ENCODE data around the gene ZNF732. TPM values are rescaled to one million over a fixed set of nuclear protein-coding genes. Genes with fewer than 3 reads are reported as not detected.
A peak's percentile ranks its signal among the peaks of the same experiment; 100 is the strongest.
"Not testable (repeated sequence)": the region's sequence is repeated elsewhere in the genome, so short reads cannot be mapped to it uniquely, and the experiment has no call there.

The ZNF732 gene
- total RNA-seq, 1 donor, result 0.72 TPM

GRCh38 chr4:252065-252601 is 53.1 kb downstream of the ZNF732 start:
- H3K9me3 ChIP-seq (ENCODE audit: low read depth, low read length), result peaks cover 29% of the 10 kb centered on the region
- no peak overlapping the region for H3K27ac ChIP-seq (ENCODE audit: low read depth, low read length)
- TF ChIP-seq CTCF (IDR thresholded peaks at IDR 0.05; ENCODE audit: extremely low read depth, low read depth, low read length), result no peak
- no peak overlapping the region for H3K4me2 ChIP-seq (ENCODE audit: insufficient read depth, low read length)
- H4K20me1 ChIP-seq (ENCODE audit: insufficient read depth, low read length), result no peaks in the 10 kb centered on the region
- H3K27me3 ChIP-seq (ENCODE audit: insufficient read depth, low read length), result no peaks in the 10 kb centered on the region
- no peak for DNase-seq (ENCODE audit: insufficient read length, low spot score, missing footprints)
- H3K36me3 ChIP-seq (ENCODE audit: insufficient read depth, low read length), result peaks cover 3% of the 10 kb centered on the region
- H3K79me2 ChIP-seq (ENCODE audit: insufficient read depth, low read length), result no peaks in the 10 kb centered on the region
- H3K4me1 ChIP-seq (ENCODE audit: insufficient read depth, low read length), result no peaks in the 10 kb centered on the region
- no peak overlapping the region for H2AFZ ChIP-seq (ENCODE audit: low read length)
- no peak overlapping the region for H3K4me3 ChIP-seq (ENCODE audit: insufficient read depth, low read length)

- Histone ChIP-seq H3K27ac (ENCODE audit: low read depth, low read length) (no peak overlapping the region), H3K36me3 (ENCODE audit: insufficient read depth, low read length) (no peaks in the 10 kb centered on the region), H3K4me1 (ENCODE audit: insufficient read depth, low read length) (no peaks in the 10 kb centered on the region), H3K27me3 (ENCODE audit: insufficient read depth, low read length) (no peaks in the 10 kb centered on the region), H3K4me3 (ENCODE audit: insufficient read depth, low read length) (no peak overlapping the region), H3K79me2 (ENCODE audit: insufficient read depth, low read length) (no peaks in the 10 kb centered on the region), H2AFZ (ENCODE audit: low read length) (no peak overlapping the region), H4K20me1 (ENCODE audit: insufficient read depth, low read length) (no peaks in the 10 kb centered on the region), H3K4me2 (ENCODE audit: insufficient read depth, low read length) (no peak overlapping the region), H3K9me3 (ENCODE audit: low read depth, low read length) (peaks cover 7% of the 10 kb centered on the region)
- TF ChIP-seq CTCF (IDR thresholded peaks at IDR 0.05; ENCODE audit: extremely low read depth, low read depth, low read length), result peak; percentile 35
- DNase-seq (ENCODE audit: insufficient read length, low spot score, missing footprints), result no peak
These were observed 60.8 kb downstream of the ZNF732 start for GRCh38 chr4:244471-244870.

- H3K36me3 ChIP-seq (ENCODE audit: insufficient read depth, low read length), result no peaks in the 10 kb centered on the region
- no peak overlapping the region for H2AFZ ChIP-seq (ENCODE audit: low read length)
- H3K27ac ChIP-seq (ENCODE audit: low read depth, low read length), result no peak overlapping the region
- H3K4me3 ChIP-seq (ENCODE audit: insufficient read depth, low read length), result no peak overlapping the region
- H3K4me2 ChIP-seq (ENCODE audit: insufficient read depth, low read length), result no peak overlapping the region
- H3K27me3 ChIP-seq (ENCODE audit: insufficient read depth, low read length), result no peaks in the 10 kb centered on the region
- TF ChIP-seq CTCF (IDR thresholded peaks at IDR 0.05; ENCODE audit: extremely low read depth, low read depth, low read length), result no peak
- peaks cover 2% of the 10 kb centered on the region for H3K79me2 ChIP-seq (ENCODE audit: insufficient read depth, low read length)
- H3K4me1 ChIP-seq (ENCODE audit: insufficient read depth, low read length), result no peaks in the 10 kb centered on the region
- H4K20me1 ChIP-seq (ENCODE audit: insufficient read depth, low read length), result no peaks in the 10 kb centered on the region
- DNase-seq (ENCODE audit: insufficient read length, low spot score, missing footprints), result no peak
- H3K9me3 ChIP-seq (ENCODE audit: low read depth, low read length), result peaks cover 6% of the 10 kb centered on the region
These were observed 61.8 kb downstream of the ZNF732 start for GRCh38 chr4:243426-243825.

DNA sequence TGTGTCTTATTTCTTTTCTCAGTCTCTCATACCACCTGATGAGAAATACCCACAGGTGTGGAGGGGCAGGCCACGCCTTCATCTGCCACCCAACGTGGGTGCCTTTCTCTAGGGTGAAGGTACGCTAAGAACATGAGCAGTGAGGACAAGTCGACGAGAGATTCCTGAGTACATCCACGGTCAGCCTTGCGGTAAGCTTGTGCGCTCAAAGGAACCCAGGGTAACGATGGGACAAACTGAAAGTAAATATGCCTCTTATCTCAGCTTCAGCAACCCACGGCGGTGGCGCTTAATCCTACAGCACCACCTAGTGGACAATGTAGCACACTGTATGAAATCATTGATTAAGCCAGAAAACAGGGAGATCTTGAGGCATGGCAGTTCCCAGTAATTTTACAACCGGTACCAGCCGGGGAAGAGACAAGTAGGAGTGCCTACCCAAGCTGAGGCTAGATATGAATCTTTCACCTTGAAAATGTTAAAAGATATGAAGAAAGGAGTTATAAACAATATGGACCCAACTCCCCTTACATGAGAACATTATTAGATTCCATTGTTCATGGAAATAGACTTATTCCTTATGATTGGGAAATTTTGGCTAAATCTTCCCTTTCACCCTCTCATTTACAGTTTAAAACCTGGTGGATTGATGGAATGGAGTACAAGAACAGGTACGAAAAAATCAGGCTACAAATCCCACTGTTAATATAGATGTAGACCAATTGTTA is 63.0 kb downstream of the ZNF732 start:
- no peaks in the 10 kb centered on the region for H4K20me1 ChIP-seq (ENCODE audit: insufficient read depth, low read length)
- TF ChIP-seq CTCF (IDR thresholded peaks at IDR 0.05; ENCODE audit: extremely low read depth, low read depth, low read length), result peak; percentile 68
- no peaks in the 10 kb centered on the region for H3K4me1 ChIP-seq (ENCODE audit: insufficient read depth, low read length)
- H3K36me3 ChIP-seq (ENCODE audit: insufficient read depth, low read length), result no peaks in the 10 kb centered on the region
- H3K4me2 ChIP-seq (ENCODE audit: insufficient read depth, low read length), result peak overlapping the region; percentile 79
- H3K79me2 ChIP-seq (ENCODE audit: insufficient read depth, low read length), result peaks cover 2% of the 10 kb centered on the region
- peak overlapping the region; percentile 37 for H3K27ac ChIP-seq (ENCODE audit: low read depth, low read length)
- H3K9me3 ChIP-seq (ENCODE audit: low read depth, low read length), result peaks cover 6% of the 10 kb centered on the region
- no peak for DNase-seq (ENCODE audit: insufficient read length, low spot score, missing footprints)
- peak overlapping the region; percentile 85 for H2AFZ ChIP-seq (ENCODE audit: low read length)
- peak overlapping the region; percentile 70 for H3K4me3 ChIP-seq (ENCODE audit: insufficient read depth, low read length)
- no peaks in the 10 kb centered on the region for H3K27me3 ChIP-seq (ENCODE audit: insufficient read depth, low read length)

DNA sequence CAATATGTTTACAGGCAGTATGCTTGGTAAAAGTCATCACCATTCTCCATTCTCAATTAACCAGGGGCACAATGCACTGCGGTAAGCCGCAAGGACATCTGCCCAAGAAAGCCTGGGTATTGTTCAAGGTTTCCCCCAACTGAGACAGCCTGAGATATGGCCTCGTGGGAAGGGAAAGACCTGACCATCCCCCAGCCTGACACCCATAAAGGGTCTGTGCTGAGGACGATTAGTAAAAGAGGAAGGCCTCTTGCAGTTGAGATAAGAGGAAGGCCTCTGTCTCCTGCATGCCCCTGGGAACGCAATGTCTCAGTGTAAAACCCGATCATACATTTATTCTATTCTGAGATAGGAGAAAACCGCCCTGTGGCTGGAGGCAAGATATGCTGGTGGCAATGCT is 63.9 kb downstream of the ZNF732 start:
- not testable (repeated sequence) for H3K36me3 ChIP-seq (ENCODE audit: insufficient read depth, low read length); H3K9me3 ChIP-seq (ENCODE audit: low read depth, low read length); H3K27me3 ChIP-seq (ENCODE audit: insufficient read depth, low read length); H3K27ac ChIP-seq (ENCODE audit: low read depth, low read length); H4K20me1 ChIP-seq (ENCODE audit: insufficient read depth, low read length); DNase-seq (ENCODE audit: insufficient read length, low spot score, missing footprints); H3K4me3 ChIP-seq (ENCODE audit: insufficient read depth, low read length); H2AFZ ChIP-seq (ENCODE audit: low read length); H3K4me1 ChIP-seq (ENCODE audit: insufficient read depth, low read length); H3K79me2 ChIP-seq (ENCODE audit: insufficient read depth, low read length)
- H3K4me2 ChIP-seq (ENCODE audit: insufficient read depth, low read length), result peak overlapping the region; percentile 79

Measured in osteoblast (primary cell).